K562 (cell line): ENCODE data around the gene HES4. TPM values are rescaled to one million over a fixed set of nuclear protein-coding genes. Genes with fewer than 3 reads are reported as not detected.
A peak's percentile ranks its signal among the peaks of the same experiment; 100 is the strongest.

Experiments
- BRD4 ChIP-seq: fragments of 200-600 bp; sonication (generic); IDR thresholded peaks from 2 replicates; pipeline ENCODE4 v1.6.1; 2017; ENCODE audit warnings: inconsistent platforms
- CBFB ChIP-seq: sonication (generic); formaldehyde crosslinking; IDR thresholded peaks from 2 replicates; pipeline ENCODE4 v1.4.0; 2020; ENCODE audit warnings: mild to moderate bottlenecking, missing genetic modification reagents
- CCAR2 ChIP-seq: fragments of 200-400 bp; formaldehyde crosslinking; IDR thresholded peaks from 2 replicates; pipeline ENCODE4 v1.6.1; 2017; ENCODE audit warnings: mild to moderate bottlenecking, low read depth, low read length
- EWSR1 ChIP-seq: fragments of 450-650 bp; IDR thresholded peaks from 2 replicates; pipeline ENCODE4 v1.6.1; 2018; ENCODE audit warnings: borderline replicate concordance, mild to moderate bottlenecking, low read depth, moderate library complexity; ENCODE audit not compliant: partially characterized antibody
- FOXK2 ChIP-seq, 2 experiments: fragments of 450-650 bp; IDR thresholded peaks in 1 of 2; conservative IDR thresholded peaks in 1 of 2; 2 replicates each; pipeline ENCODE4 v1.6.1; 2016; ENCODE audit warnings: low read depth in 2 of 2, mild to moderate bottlenecking in 1 of 2
- GATA2 ChIP-seq: sonication (generic); formaldehyde crosslinking; IDR thresholded peaks from 2 replicates; pipeline ENCODE4 v1.4.0; 2020; ENCODE audit warnings: mild to moderate bottlenecking, missing genetic modification reagents
- LEF1 ChIP-seq: fragments of 450-650 bp; IDR thresholded peaks from 2 replicates; pipeline ENCODE4 v1.6.1; 2016; ENCODE audit warnings: mild to moderate bottlenecking
- MTF1 ChIP-seq: fragments of 250-450 bp; sonication (Bioruptor Pico); IDR thresholded peaks from 2 replicates; pipeline ENCODE4 v1.9.0; 2021; ENCODE audit warnings: moderate library complexity, mild to moderate bottlenecking, inconsistent platforms, borderline replicate concordance
- PPARD ChIP-seq: fragments of 250-450 bp; sonication (Bioruptor Pico); IDR thresholded peaks from 2 replicates; pipeline ENCODE4 v1.8.0; 2022; ENCODE audit warnings: inconsistent platforms, mild to moderate bottlenecking, moderate library complexity
- RCOR1 ChIP-seq, 2 experiments: IDR thresholded peaks; 2 replicates each; pipeline ENCODE4 v1.6.1; 2012; ENCODE audit warnings: low read depth in 2 of 2, low read length in 2 of 2, borderline replicate concordance in 1 of 2, improper control_type of control experiment in 1 of 2
- SMAD4 ChIP-seq: fragments of 250-450 bp; sonication (Bioruptor Pico); conservative IDR thresholded peaks from 2 replicates; pipeline ENCODE4 v1.8.0; 2021; ENCODE audit warnings: inconsistent platforms, mild to moderate bottlenecking, moderate library complexity
- SRSF3 ChIP-seq: fragments of 200-400 bp; formaldehyde crosslinking; IDR thresholded peaks from 2 replicates; pipeline ENCODE4 v1.6.1; 2016; ENCODE audit warnings: mild to moderate bottlenecking, low read length, moderate library complexity; ENCODE audit not compliant: insufficient read depth
- THRAP3 ChIP-seq: fragments of 450-650 bp; IDR thresholded peaks from 2 replicates; pipeline ENCODE4 v1.6.1; 2016; ENCODE audit warnings: mild to moderate bottlenecking, inconsistent platforms, borderline replicate concordance
- ZNF584 ChIP-seq: fragments of 200-800 bp; sonication (Bioruptor generic); IDR thresholded peaks from 2 replicates; pipeline ENCODE4 v1.6.1; 2016; ENCODE audit warnings: low read depth, mild to moderate bottlenecking, missing genetic modification characterization, missing compliant biosample characterization
- polyA plus RNA-seq, 8 experiments: library from polyadenylated mRNA; depleted of rRNA in 4 of 8; stranded (reverse) in 5 of 8; unstranded in 3 of 8; fragments of >200 nt; fragmentation: Nextera tagmentation in 2 of 8; fragmentation: Illumina TruSeq in 1 of 8; extraction: Ambion mirVana in 2 of 8; extraction: Trizol in 1 of 8; gene quantifications; 2 replicates each; pipeline versions ENCODE4 v1.2.1 to v1.2.3, GENCODE V29; 2011 to 2014; ENCODE audit warnings: inconsistent platforms in 1 of 8, missing spikeins in 1 of 8
- total RNA-seq, 7 experiments: library from RNA; depleted of rRNA in 6 of 7; stranded (reverse); fragments of >200 nt in 6 of 7; fragmentation: Illumina TruSeq in 2 of 7; extraction: Trizol in 2 of 7; gene quantifications; 2 replicates each; pipeline versions ENCODE4 v1.2.1 to v1.2.3, GENCODE V29; 2011 to 2021; ENCODE audit warnings: low replicate concordance in 1 of 7
- TF ChIP-seq, protein P1 (sequence below): fragments of 250-450 bp; sonication (Bioruptor Pico); IDR thresholded peaks from 2 replicates; pipeline ENCODE4 v1.8.0; 2021; ENCODE audit warnings: moderate library complexity, mild to moderate bottlenecking, inconsistent platforms
- TF ChIP-seq, protein P2 (sequence below): fragments of 450-650 bp; formaldehyde crosslinking; IDR thresholded peaks from 2 replicates; pipeline ENCODE4 v1.4.0; 2022; ENCODE audit warnings: mild to moderate bottlenecking, moderate library complexity
- TF ChIP-seq, protein P3 (sequence below): fragments of 450-650 bp; IDR thresholded peaks from 2 replicates; pipeline ENCODE4 v1.6.1; 2016
- TF ChIP-seq, protein P4 (sequence below): fragments of 250-450 bp; sonication (Bioruptor Pico); IDR thresholded peaks from 2 replicates; pipeline ENCODE4 v1.8.0; 2021; ENCODE audit warnings: mild to moderate bottlenecking, moderate library complexity
- TF ChIP-seq, protein P5 (sequence below): fragments of 450-650 bp; formaldehyde crosslinking; conservative IDR thresholded peaks from 2 replicates; pipeline ENCODE4 v1.4.0; 2022; ENCODE audit warnings: mild to moderate bottlenecking, missing genetic modification characterization
- TF ChIP-seq, protein P6 (sequence below): sonication (generic); formaldehyde crosslinking; IDR thresholded peaks from 2 replicates; pipeline ENCODE4 v1.8.1; 2022; ENCODE audit warnings: missing genetic modification reagents

Gene HES4
- total and polyA plus RNA-seq, 9 of the 15 experiments (the other 6 are each of a cell fraction or from before 2014, with no cell fraction given): 0.21 to 43.7 (median 5.3) TPM; not detected in 2

DNA sequence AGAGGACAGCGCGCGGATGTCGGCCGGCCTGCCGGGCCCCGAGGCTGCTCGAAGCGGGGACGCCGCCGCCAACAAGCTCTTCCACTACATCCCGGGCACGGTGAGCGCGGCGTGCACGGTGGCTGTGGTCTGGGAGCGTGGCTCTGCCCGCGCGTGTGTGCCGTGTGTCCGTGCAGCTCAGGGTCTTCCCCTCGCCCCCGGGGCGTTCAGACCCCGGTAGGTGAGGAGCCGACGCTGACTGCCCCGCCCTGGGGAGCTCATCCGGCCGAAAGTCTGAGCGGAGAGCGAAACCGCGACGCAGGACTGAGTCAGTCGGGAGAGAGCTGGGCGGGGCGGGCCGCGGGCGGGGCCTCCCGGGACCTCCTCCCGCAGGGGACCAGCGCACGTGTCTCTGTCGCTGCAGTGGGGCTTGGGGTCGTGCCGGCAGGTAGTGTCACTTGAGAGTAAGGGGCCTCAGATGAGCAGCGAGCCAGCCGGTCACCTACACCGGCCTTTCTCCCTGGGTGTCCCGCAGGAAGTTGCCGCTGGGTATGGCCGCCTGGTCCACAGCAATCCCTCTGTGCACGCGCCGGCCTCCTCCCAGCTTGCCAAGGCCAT, 33.1 kb downstream of the HES4 start (continued):
- TF ChIP-seq, protein P1, sequence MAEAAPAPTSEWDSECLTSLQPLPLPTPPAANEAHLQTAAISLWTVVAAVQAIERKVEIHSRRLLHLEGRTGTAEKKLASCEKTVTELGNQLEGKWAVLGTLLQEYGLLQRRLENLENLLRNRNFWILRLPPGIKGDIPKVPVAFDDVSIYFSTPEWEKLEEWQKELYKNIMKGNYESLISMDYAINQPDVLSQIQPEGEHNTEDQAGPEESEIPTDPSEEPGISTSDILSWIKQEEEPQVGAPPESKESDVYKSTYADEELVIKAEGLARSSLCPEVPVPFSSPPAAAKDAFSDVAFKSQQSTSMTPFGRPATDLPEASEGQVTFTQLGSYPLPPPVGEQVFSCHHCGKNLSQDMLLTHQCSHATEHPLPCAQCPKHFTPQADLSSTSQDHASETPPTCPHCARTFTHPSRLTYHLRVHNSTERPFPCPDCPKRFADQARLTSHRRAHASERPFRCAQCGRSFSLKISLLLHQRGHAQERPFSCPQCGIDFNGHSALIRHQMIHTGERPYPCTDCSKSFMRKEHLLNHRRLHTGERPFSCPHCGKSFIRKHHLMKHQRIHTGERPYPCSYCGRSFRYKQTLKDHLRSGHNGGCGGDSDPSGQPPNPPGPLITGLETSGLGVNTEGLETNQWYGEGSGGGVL (CRISPR knock-in tag): no peak
- peak; percentile 64; the same call in 1 of the 2 replicates for TF ChIP-seq CBFB (CRISPR knock-in tag)
- TF ChIP-seq, protein P2, sequence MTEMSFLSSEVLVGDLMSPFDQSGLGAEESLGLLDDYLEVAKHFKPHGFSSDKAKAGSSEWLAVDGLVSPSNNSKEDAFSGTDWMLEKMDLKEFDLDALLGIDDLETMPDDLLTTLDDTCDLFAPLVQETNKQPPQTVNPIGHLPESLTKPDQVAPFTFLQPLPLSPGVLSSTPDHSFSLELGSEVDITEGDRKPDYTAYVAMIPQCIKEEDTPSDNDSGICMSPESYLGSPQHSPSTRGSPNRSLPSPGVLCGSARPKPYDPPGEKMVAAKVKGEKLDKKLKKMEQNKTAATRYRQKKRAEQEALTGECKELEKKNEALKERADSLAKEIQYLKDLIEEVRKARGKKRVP (CRISPR knock-in tag): no peak
- TF ChIP-seq THRAP3: no peak
- no peak for TF ChIP-seq GATA2
- TF ChIP-seq BRD4: no peak
- TF ChIP-seq CCAR2: no peak
- no peak for TF ChIP-seq SRSF3
- TF ChIP-seq SMAD4 (CRISPR knock-in tag): peak; percentile 70
- TF ChIP-seq LEF1: no peak
- no peak for TF ChIP-seq MTF1 (CRISPR knock-in tag)
- TF ChIP-seq ZNF584 (CRISPR knock-in tag): no peak
- TF ChIP-seq FOXK2 (conservative IDR thresholded peaks at IDR 0.05 in 1 of 2, IDR thresholded peaks at IDR 0.05 in 1 of 2; ENCODE audit: low read depth in 2 of 2): no peak
- no peak for TF ChIP-seq PPARD
- TF ChIP-seq, protein P3, sequence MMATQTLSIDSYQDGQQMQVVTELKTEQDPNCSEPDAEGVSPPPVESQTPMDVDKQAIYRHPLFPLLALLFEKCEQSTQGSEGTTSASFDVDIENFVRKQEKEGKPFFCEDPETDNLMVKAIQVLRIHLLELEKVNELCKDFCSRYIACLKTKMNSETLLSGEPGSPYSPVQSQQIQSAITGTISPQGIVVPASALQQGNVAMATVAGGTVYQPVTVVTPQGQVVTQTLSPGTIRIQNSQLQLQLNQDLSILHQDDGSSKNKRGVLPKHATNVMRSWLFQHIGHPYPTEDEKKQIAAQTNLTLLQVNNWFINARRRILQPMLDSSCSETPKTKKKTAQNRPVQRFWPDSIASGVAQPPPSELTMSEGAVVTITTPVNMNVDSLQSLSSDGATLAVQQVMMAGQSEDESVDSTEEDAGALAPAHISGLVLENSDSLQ: no peak
- no peak for TF ChIP-seq RCOR1 (IDR thresholded peaks at IDR 0.05; ENCODE audit: borderline replicate concordance in 1 of 2, low read depth in 2 of 2, low read length in 2 of 2)
- TF ChIP-seq, protein P4, sequence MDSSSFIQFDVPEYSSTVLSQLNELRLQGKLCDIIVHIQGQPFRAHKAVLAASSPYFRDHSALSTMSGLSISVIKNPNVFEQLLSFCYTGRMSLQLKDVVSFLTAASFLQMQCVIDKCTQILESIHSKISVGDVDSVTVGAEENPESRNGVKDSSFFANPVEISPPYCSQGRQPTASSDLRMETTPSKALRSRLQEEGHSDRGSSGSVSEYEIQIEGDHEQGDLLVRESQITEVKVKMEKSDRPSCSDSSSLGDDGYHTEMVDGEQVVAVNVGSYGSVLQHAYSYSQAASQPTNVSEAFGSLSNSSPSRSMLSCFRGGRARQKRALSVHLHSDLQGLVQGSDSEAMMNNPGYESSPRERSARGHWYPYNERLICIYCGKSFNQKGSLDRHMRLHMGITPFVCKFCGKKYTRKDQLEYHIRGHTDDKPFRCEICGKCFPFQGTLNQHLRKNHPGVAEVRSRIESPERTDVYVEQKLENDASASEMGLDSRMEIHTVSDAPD (CRISPR knock-in tag): no peak
- TF ChIP-seq EWSR1: no peak
- TF ChIP-seq, protein P5, sequence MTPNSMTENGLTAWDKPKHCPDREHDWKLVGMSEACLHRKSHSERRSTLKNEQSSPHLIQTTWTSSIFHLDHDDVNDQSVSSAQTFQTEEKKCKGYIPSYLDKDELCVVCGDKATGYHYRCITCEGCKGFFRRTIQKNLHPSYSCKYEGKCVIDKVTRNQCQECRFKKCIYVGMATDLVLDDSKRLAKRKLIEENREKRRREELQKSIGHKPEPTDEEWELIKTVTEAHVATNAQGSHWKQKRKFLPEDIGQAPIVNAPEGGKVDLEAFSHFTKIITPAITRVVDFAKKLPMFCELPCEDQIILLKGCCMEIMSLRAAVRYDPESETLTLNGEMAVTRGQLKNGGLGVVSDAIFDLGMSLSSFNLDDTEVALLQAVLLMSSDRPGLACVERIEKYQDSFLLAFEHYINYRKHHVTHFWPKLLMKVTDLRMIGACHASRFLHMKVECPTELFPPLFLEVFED (CRISPR knock-in tag): no peak
- TF ChIP-seq, protein P6, sequence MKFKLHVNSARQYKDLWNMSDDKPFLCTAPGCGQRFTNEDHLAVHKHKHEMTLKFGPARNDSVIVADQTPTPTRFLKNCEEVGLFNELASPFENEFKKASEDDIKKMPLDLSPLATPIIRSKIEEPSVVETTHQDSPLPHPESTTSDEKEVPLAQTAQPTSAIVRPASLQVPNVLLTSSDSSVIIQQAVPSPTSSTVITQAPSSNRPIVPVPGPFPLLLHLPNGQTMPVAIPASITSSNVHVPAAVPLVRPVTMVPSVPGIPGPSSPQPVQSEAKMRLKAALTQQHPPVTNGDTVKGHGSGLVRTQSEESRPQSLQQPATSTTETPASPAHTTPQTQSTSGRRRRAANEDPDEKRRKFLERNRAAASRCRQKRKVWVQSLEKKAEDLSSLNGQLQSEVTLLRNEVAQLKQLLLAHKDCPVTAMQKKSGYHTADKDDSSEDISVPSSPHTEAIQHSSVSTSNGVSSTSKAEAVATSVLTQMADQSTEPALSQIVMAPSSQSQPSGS (CRISPR knock-in tag): 0 out of 2 replicates have a peak, but pooled peaks have one; percentile 38
